GM18505 (cell line): ENCODE measurements around the gene HLF.

Experiments used
- ATAC-seq: cut with Tn5 transposase; IDR thresholded peaks from one replicate; pipeline ENCODE4 v1.9.1; 2021; ENCODE audit not compliant: unreplicated experiment
- POLR2A ChIP-seq: IDR thresholded peaks from 4 replicates; pipeline ENCODE4 v1.6.1; 2011; ENCODE audit warnings: borderline replicate concordance; ENCODE audit not compliant: insufficient read depth, insufficient read length; ENCODE audit errors: extremely low read depth

HLF gene

GRCh38 chr17:55295411-55296170 is 30.8 kb downstream of the HLF start:
- ATAC-seq = peak; percentile 87
- no peak for TF ChIP-seq POLR2A

DNA sequence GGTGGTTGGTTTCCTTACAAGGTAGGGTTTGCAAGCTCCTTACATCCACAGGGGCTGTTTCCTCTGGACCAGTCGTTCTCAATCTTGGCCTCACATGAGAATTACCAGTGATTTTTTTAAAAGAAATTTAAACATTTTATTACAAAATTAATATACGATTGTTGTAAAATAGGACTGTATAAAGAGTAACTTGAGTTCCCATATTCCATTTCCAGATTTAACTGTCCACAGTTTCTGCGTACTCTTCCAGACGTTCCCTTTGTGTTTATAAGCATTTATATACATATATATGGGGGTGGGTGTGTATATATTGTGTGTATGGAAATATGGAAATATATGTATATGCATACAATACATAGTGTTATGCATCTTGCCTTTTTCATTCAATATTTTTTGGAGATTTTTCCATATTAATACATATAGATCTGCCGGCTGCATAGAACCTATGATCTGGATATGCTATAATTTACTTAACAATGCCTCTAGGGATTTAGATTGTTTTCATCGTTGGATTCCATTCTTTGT is 31.5 kb downstream of the HLF start:
- no peak for TF ChIP-seq POLR2A
- no peak for ATAC-seq

- TF ChIP-seq POLR2A = no peak
- no peak for ATAC-seq
These were observed 31.9 kb downstream of the HLF start for GRCh38 chr17:55296699-55297098.

DNA sequence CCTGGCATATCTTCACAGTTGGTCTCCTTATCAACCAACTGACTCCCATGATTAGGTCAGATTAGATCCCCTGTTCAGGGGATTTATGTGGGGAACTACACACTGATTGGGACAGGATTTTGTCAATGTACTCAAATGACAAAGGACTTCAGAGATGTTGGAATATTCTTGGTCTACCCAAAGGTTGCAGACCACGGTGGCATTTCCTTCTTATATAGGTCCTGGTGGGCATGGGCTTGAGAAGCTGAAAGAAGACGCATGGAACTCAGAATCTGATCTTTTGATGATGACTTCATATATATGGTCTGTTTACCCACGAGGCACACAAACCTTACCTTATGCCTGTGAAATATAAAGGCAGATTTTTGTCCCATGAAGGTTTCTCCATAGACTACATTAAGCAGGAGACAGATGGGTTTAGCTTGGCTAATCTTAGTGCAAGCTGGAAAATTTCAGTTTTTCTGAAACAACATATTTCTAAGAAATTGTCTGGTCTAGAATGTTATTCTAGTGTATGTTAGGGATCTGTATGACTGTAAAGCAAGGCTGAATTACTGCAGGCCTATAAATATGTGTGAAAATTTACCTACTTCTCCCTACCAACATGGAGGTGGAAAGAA is 33.5 kb downstream of the HLF start:
- no peak for TF ChIP-seq POLR2A
- no peak for ATAC-seq

DNA sequence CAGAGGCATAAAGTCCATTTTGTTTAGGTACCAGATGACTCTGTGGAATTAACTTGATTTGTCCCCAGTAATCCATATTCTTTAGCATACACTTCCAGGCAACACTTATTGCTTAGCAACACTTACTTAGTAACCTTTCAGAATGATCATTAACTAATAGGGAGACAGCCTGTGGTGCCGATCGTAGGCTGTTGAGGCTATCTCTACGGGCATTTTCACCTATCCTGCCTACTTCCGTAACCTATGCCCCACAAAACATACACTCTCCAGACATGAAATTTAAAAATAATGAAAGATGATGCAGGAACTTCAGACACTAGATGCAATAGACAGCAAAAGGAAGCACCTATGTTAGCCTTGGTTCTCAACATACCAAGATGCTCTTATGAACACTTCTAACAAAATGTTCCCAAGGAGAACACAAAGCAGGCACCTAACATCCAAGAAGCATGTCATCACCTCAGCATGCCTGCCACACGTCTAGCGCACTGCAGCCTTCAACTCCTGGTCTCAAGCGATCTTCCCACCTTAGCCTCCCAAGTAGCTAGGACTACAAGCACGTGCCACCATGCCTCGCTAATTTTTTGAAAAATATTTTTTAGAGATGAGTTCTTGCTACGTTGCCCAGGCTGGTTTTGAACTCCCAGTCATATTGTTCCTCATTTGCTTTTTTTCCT is 34.5 kb downstream of the HLF start:
- no peak for TF ChIP-seq POLR2A
- ATAC-seq = no peak

- no peak for ATAC-seq
- TF ChIP-seq POLR2A = no peak
These were observed 35.1 kb downstream of the HLF start for GRCh38 chr17:55299890-55300289.

- no peak for ATAC-seq
These were observed 35.9 kb downstream of the HLF start for GRCh38 chr17:55300479-55301290.

GRCh38 chr17:55301521-55302406 is 37.0 kb downstream of the HLF start:
- no peak for ATAC-seq
- TF ChIP-seq POLR2A = no peak

More at GRCh38 chr17:55300479-55301290, 35.9 kb downstream of the HLF start:
- TF ChIP-seq POLR2A = no peak

DNA sequence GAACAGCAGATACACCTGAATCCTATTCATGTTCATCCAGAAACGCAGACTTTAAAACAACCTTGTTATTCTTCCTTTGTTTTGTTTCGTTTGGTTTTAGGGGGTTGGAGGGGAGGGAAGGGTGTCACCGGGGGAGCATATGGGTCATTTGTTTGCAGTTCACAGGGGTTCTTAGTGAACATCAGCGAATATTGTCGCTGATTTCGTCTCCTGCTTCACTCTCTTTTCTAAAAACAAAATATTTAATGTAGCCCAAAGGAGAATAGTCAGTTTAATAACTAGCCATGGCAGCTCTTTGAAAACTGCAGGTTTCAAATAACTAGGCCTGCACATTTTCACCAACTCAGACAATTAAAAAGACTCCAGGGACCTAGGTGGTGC is 37.6 kb downstream of the HLF start:
- ATAC-seq = no peak
- TF ChIP-seq POLR2A = no peak

GRCh38 chr17:55303008-55303493 is 38.3 kb downstream of the HLF start:
- no peak for TF ChIP-seq POLR2A
- no peak for ATAC-seq

DNA sequence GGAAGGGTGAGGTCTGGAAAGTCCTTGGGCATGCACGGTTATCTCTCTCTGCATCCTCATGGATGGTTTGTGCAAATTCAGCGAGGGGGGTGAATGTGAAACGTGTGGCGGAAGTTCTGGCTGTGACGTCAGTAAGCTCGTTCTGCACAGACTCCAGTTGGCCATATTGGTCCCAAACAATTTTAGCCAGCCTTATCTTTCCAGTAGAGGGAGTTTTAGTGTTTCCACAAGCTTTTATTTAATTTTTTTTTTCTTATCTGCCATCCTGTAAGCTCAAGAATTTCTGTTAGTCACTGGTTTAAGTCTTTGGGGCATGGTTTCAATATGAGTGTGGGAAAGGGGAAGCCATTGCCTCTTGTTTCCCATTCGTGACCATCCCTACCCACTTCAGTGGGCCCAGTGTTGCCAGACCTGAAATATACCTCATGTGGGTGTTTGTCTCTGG is 39.0 kb downstream of the HLF start:
- ATAC-seq = no peak
- no peak for TF ChIP-seq POLR2A
